ENCODE results near the gene FAM124B.

GRCh38 chr2:224350703-224351102, 51.2 kb downstream of the FAM124B start:
- TF ChIP-seq CTCF (conservative IDR thresholded peaks at IDR 0.05 in 1 of 2, IDR thresholded peaks at IDR 0.05 in 1 of 2; ENCODE audit: low read depth in 1 of 2, low read length in 2 of 2): no peak
- TF ChIP-seq EZH2 (IDR thresholded peaks at IDR 0.05; ENCODE audit: low read length, missing control alignments): no peak

All from fibroblast of lung (primary cell).